MG63 (cell line): Measurements from ENCODE around the gene AADAT. TPM values are rescaled to one million over a fixed set of nuclear protein-coding genes. Genes with fewer than 3 reads are reported as not detected.
A peak's percentile ranks its signal among the peaks of the same experiment; 100 is the strongest.
"Not testable (repeated sequence)": the region's sequence is repeated elsewhere in the genome, so short reads cannot be mapped to it uniquely, and the experiment has no call there.

Source experiments
- DNase-seq: peaks from one replicate; pipeline ENCODE4 v3.0.0-alpha.2; 2020
- H3K27me3 ChIP-seq: fragments of 250-450 bp; sonication (Bioruptor Pico); 2 replicates; pipeline ENCODE4 v1.5.1; 2020; ENCODE audit warnings: mild to moderate bottlenecking, moderate library complexity
- H3K36me3 ChIP-seq: fragments of 250-450 bp; sonication (Bioruptor Pico); 2 replicates; pipeline ENCODE4 v1.5.1; 2020; ENCODE audit warnings: mild to moderate bottlenecking, moderate library complexity
- H3K4me3 ChIP-seq: fragments of 250-450 bp; sonication (Bioruptor Pico); 2 replicates; pipeline ENCODE4 v1.5.1; 2020; ENCODE audit warnings: mild to moderate bottlenecking, moderate library complexity
- H3K9me3 ChIP-seq: fragments of 250-450 bp; sonication (Bioruptor Pico); 2 replicates; pipeline ENCODE4 v1.5.1; 2020; ENCODE audit warnings: mild to moderate bottlenecking, moderate library complexity
- total RNA-seq: library from RNA; depleted of rRNA; stranded (reverse); fragments of >200 nt; shearing (Covaris generic); gene quantifications from 2 replicates; pipeline ENCODE4 v1.2.3, GENCODE V29; 2014; ENCODE audit warnings: low replicate concordance

Gene AADAT
- total RNA-seq, 1 experiment from 2014 or later = 2.6 TPM

- not testable (repeated sequence) for H3K4me3 ChIP-seq, H3K36me3 ChIP-seq, DNase-seq
These were observed 8.4 kb upstream of the AADAT start for GRCh38 chr4:170098171-170098570.

DNA sequence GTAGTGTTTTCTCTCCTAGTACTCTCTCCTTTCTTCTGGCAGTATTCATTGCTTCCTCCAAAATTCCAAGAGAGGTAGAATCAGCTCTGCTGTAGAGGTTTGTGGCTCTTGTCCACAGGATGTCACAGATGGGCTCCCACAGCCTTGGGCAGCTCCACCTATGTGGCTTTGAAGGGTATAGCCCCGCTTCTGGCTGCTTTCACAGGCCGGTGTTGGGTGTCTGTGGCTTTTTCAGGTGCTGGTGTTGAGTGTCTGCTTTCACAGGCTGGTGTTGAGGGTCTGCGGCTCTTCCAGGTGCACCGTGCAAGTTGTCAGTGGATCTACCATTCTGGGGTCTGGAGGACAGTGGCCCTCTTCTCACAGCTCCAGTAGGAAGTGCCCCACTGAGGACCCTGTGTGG, 7.9 kb upstream of the AADAT start:
- Histone ChIP-seq H3K9me3 (no peaks in the 10 kb centered on the region), H3K36me3 (no peaks in the 10 kb centered on the region), H3K27me3 (no peaks in the 10 kb centered on the region), H3K4me3 (no peak overlapping the region)
- no peak for DNase-seq

More at GRCh38 chr4:170098171-170098570, 8.4 kb upstream of the AADAT start:
- H3K27me3 ChIP-seq, H3K9me3 ChIP-seq: not testable (repeated sequence)

GRCh38 chr4:170093973-170094535, 4.3 kb upstream of the AADAT start:
- no peaks in the 10 kb centered on the region for H3K27me3 ChIP-seq
- H3K36me3 ChIP-seq = no peaks in the 10 kb centered on the region
- no peak for DNase-seq
- H3K4me3 ChIP-seq = no peak overlapping the region
- no peaks in the 10 kb centered on the region for H3K9me3 ChIP-seq

- no peaks in the 10 kb centered on the region for H3K9me3 ChIP-seq
- no peaks in the 10 kb centered on the region for H3K36me3 ChIP-seq
- H3K27me3 ChIP-seq = no peaks in the 10 kb centered on the region
These were observed 1.4 kb upstream of the AADAT start for GRCh38 chr4:170091069-170091696.

GRCh38 chr4:170090352-170091052, 746 bp upstream of the AADAT start:
- no peaks in the 10 kb centered on the region for H3K36me3 ChIP-seq
- H3K27me3 ChIP-seq = no peaks in the 10 kb centered on the region
- no peak for DNase-seq
- peak overlapping the region; percentile 54 for H3K4me3 ChIP-seq
- H3K9me3 ChIP-seq = no peaks in the 10 kb centered on the region

More at GRCh38 chr4:170091069-170091696, 1.4 kb upstream of the AADAT start:
- DNase-seq = no peak
- H3K4me3 ChIP-seq = no peak overlapping the region

DNA sequence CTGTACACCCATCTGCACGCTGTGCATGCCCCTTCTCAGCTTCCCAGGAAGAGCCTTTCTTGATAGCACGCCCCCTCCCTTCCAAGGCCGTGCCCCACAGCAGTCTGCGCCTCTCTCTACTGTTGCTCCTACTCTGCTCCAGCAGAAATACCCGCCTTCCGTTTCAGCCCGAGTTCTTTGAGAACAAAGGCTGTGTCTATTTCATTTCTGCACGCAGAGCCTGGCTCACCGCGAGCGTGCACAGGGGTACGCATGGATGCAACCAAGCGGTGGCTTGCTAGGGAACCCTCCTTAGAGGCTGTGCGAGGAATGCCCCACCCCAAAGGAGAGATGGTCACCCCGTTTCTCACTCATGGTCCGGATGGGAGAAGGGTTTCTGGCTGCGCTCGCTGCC, 485 bp downstream of the AADAT start:
- Histone ChIP-seq H3K27me3 (no peaks in the 10 kb centered on the region), H3K9me3 (no peaks in the 10 kb centered on the region), H3K36me3 (no peaks in the 10 kb centered on the region), H3K4me3 (peak overlapping the region; percentile 54)
- peak; percentile 23 for DNase-seq

GRCh38 chr4:170088716-170089115, 1.0 kb downstream of the AADAT start:
- Histone ChIP-seq H3K4me3 (peak overlapping the region; percentile 54), H3K36me3 (no peaks in the 10 kb centered on the region), H3K9me3 (no peaks in the 10 kb centered on the region), H3K27me3 (no peaks in the 10 kb centered on the region)
- no peak for DNase-seq

GRCh38 chr4:170087163-170087700, 2.5 kb downstream of the AADAT start:
- H3K9me3 ChIP-seq = no peaks in the 10 kb centered on the region
- H3K27me3 ChIP-seq = no peaks in the 10 kb centered on the region
- no peak overlapping the region for H3K4me3 ChIP-seq
- no peaks in the 10 kb centered on the region for H3K36me3 ChIP-seq
- DNase-seq = no peak

DNA sequence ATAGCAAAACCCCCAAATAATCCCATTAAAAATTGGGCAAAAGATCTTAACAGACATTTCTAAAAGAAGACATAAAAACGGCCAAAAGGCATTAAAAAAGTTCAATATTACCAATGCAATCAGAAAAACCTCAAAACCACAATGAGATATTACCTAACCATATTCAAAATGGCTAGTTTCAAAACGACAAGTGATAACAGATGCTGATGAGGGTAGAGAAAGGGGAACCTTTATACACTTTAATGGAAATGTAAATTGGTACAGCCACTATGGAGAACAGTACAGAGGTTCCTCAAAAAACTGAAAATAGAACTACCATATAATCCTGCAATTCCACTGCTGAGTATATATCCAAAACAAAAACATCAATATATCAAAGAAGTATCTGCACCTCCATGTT, 6.2 kb downstream of the AADAT start:
- no peak for DNase-seq
- Histone ChIP-seq H3K4me3 (no peak overlapping the region), H3K9me3 (no peaks in the 10 kb centered on the region), H3K27me3 (no peaks in the 10 kb centered on the region), H3K36me3 (no peaks in the 10 kb centered on the region)

- no peak for DNase-seq
- Histone ChIP-seq H3K4me3 (no peak overlapping the region), H3K27me3 (no peaks in the 10 kb centered on the region), H3K9me3 (no peaks in the 10 kb centered on the region), H3K36me3 (no peaks in the 10 kb centered on the region)
These were observed 9.3 kb downstream of the AADAT start for GRCh38 chr4:170080496-170080895.

GRCh38 chr4:170079981-170080380, 9.8 kb downstream of the AADAT start:
- Histone ChIP-seq H3K9me3 (no peaks in the 10 kb centered on the region), H3K27me3 (no peaks in the 10 kb centered on the region), H3K36me3 (no peaks in the 10 kb centered on the region), H3K4me3 (no peak overlapping the region)
- no peak for DNase-seq

- no peaks in the 10 kb centered on the region for H3K27me3 ChIP-seq
- H3K9me3 ChIP-seq = no peaks in the 10 kb centered on the region
- no peaks in the 10 kb centered on the region for H3K36me3 ChIP-seq
- no peak for DNase-seq
- H3K4me3 ChIP-seq = no peak overlapping the region
These were observed 18.6 kb downstream of the AADAT start for GRCh38 chr4:170071196-170071595.

DNA sequence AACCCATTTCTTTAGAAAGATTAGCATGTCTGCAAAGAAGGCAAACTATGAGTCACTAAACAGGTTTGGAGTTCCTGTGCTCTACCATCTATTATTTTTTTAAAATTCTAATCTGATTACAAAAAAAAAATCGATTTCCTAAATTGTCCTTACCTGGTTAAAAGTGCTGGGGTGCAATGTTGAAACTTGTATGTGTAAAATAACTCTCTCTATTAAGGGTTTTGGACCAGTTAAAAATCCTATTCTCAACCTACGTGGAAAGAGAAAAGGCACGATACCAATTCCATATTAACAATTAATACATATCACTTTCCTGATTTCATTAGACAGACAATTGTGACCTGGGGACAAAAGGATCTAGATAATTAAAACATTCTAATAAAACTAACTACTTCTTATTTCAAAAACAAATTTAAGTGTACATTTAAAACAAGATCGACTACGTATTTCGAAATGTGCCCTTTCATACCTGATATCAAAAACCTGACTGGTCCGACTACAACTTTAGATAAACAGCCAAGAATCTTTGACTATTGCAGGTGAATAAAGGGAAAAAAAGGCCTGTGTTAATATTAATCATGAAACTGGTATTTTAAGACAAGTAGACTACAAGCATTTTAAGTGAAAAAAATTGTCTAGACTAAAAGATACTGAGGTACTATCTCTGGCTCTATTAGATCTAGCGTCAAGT, 21.2 kb downstream of the AADAT start:
- Histone ChIP-seq H3K9me3 (no peaks in the 10 kb centered on the region), H3K27me3 (no peaks in the 10 kb centered on the region), H3K4me3 (no peak overlapping the region), H3K36me3 (no peaks in the 10 kb centered on the region)
- no peak for DNase-seq

GRCh38 chr4:170059421-170059820, 30.3 kb downstream of the AADAT start:
- Histone ChIP-seq H3K36me3 (no peaks in the 10 kb centered on the region), H3K4me3 (no peak overlapping the region), H3K27me3 (no peaks in the 10 kb centered on the region), H3K9me3 (no peaks in the 10 kb centered on the region)
- no peak for DNase-seq

GRCh38 chr4:170058826-170059225, 30.9 kb downstream of the AADAT start:
- H3K27me3 ChIP-seq = no peaks in the 10 kb centered on the region
- no peaks in the 10 kb centered on the region for H3K36me3 ChIP-seq
- H3K4me3 ChIP-seq = no peak overlapping the region
- H3K9me3 ChIP-seq = no peaks in the 10 kb centered on the region
- DNase-seq = no peak

DNA sequence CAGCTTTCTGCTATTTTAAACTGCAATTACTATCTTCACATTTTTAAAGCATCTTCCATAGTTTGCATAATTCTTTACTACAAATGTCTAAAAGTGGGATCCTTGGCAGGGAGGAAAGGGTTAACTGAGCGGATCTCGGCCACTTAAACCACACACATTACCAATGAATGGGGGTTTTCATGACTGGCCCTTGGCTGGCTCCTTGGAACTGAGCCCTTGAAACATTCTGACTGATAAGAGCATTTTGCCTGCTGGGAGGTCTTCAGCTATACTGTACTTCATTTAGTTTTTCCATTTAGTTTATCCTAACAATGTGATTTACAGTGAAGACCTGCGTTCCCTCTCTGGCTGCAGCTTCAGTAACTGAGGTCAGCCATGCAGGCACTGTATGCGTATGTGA, 31.9 kb downstream of the AADAT start:
- Histone ChIP-seq H3K4me3 (no peak overlapping the region), H3K36me3 (no peaks in the 10 kb centered on the region), H3K9me3 (no peaks in the 10 kb centered on the region), H3K27me3 (no peaks in the 10 kb centered on the region)
- DNase-seq = no peak

DNA sequence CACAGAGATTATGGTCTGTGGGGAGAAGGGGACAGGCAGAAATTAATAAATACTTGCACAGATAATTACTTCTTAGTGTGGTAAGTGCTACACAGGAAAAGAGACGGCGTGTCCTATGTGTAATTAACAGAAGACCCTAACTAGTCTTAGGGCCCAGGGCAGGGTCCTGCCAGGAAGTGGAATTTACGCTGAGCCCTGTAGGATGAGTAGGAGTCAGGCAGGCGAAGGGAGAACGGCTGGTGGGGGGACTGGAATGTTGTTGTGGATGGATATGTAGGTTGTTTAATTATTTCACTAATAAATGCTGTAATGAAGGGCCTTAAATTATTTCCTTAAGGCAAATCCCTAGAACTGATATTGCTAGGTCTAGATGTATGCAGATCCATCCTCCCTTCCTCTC, 36.8 kb downstream of the AADAT start:
- no peak for DNase-seq

More for the DNA sequence above, 36.8 kb downstream of the AADAT start:
- Histone ChIP-seq H3K9me3 (no peaks in the 10 kb centered on the region), H3K27me3 (no peaks in the 10 kb centered on the region), H3K36me3 (no peaks in the 10 kb centered on the region), H3K4me3 (no peak overlapping the region)
